ENCODE data around the gene ARMH1.

The ARMH1 gene

GRCh38 chr1:44642925-44643324, 31.6 kb upstream of the ARMH1 start:
- no peaks in the 10 kb centered on the region for H3K27me3 ChIP-seq
- H3K36me3 ChIP-seq, result peaks cover 100% of the 10 kb centered on the region
- H3K4me3 ChIP-seq (ENCODE audit: low read depth in 1 of 2, low read length in 1 of 2), result no peak overlapping the region
- no peak overlapping the region for H3K27ac ChIP-seq
- no peaks in the 10 kb centered on the region for H3K9me3 ChIP-seq
- H3K4me1 ChIP-seq (ENCODE audit: control insufficient read depth in 1 of 2, insufficient read depth in 1 of 2, low read depth in 1 of 2, low read length in 1 of 2), result no peaks in the 10 kb centered on the region
- TF ChIP-seq CTCF (IDR thresholded peaks at IDR 0.05), result no peak

GRCh38 chr1:44643721-44644334, 30.7 kb upstream of the ARMH1 start:
- H3K4me3 ChIP-seq (ENCODE audit: low read depth in 1 of 2, low read length in 1 of 2), result no peak overlapping the region
- TF ChIP-seq CTCF (IDR thresholded peaks at IDR 0.05), result no peak
- no peak overlapping the region for H3K27ac ChIP-seq
- no peaks in the 10 kb centered on the region for H3K27me3 ChIP-seq
- peaks cover 100% of the 10 kb centered on the region for H3K36me3 ChIP-seq
- no peaks in the 10 kb centered on the region for H3K9me3 ChIP-seq
- H3K4me1 ChIP-seq (ENCODE audit: control insufficient read depth in 1 of 2, insufficient read depth in 1 of 2, low read depth in 1 of 2, low read length in 1 of 2), result no peaks in the 10 kb centered on the region

- Histone ChIP-seq H3K36me3 (peaks cover 100% of the 10 kb centered on the region), H3K4me1 (ENCODE audit: control insufficient read depth in 1 of 2, insufficient read depth in 1 of 2, low read depth in 1 of 2, low read length in 1 of 2) (no peaks in the 10 kb centered on the region), H3K27ac (no peak overlapping the region), H3K4me3 (ENCODE audit: low read depth in 1 of 2, low read length in 1 of 2) (no peak overlapping the region), H3K27me3 (no peaks in the 10 kb centered on the region), H3K9me3 (no peaks in the 10 kb centered on the region)
- TF ChIP-seq CTCF (IDR thresholded peaks at IDR 0.05), result no peak
These were observed 29.7 kb upstream of the ARMH1 start for GRCh38 chr1:44644806-44645205.

GRCh38 chr1:44645476-44646244, 28.9 kb upstream of the ARMH1 start:
- no peak for TF ChIP-seq CTCF (IDR thresholded peaks at IDR 0.05)
- Histone ChIP-seq H3K4me1 (ENCODE audit: control insufficient read depth in 1 of 2, insufficient read depth in 1 of 2, low read depth in 1 of 2, low read length in 1 of 2) (no peaks in the 10 kb centered on the region), H3K9me3 (no peaks in the 10 kb centered on the region), H3K27me3 (no peaks in the 10 kb centered on the region), H3K36me3 (peaks cover 100% of the 10 kb centered on the region), H3K27ac (no peak overlapping the region), H3K4me3 (ENCODE audit: low read depth in 1 of 2, low read length in 1 of 2) (no peak overlapping the region)

- Histone ChIP-seq H3K4me3 (ENCODE audit: low read depth in 1 of 2, low read length in 1 of 2) (no peak overlapping the region), H3K36me3 (peaks cover 100% of the 10 kb centered on the region), H3K4me1 (ENCODE audit: control insufficient read depth in 1 of 2, insufficient read depth in 1 of 2, low read depth in 1 of 2, low read length in 1 of 2) (no peaks in the 10 kb centered on the region), H3K27ac (no peak overlapping the region), H3K9me3 (no peaks in the 10 kb centered on the region), H3K27me3 (no peaks in the 10 kb centered on the region)
- no peak for TF ChIP-seq CTCF (IDR thresholded peaks at IDR 0.05)
These were observed 28.0 kb upstream of the ARMH1 start for GRCh38 chr1:44646261-44647110.
